H9 (cell line): Measurements from ENCODE around the gene CCNI2. TPM values are rescaled to one million over a fixed set of nuclear protein-coding genes. Genes with fewer than 3 reads are reported as not detected.

Experiments
- DNase-seq: peaks from one replicate; pipeline ENCODE4 v3.0.0-alpha.2; 2017
- H2AFZ ChIP-seq: one replicate; pipeline ENCODE4 v1.6.1; 2013; ENCODE audit warnings: mild to moderate bottlenecking, low read length, control low read depth, moderate library complexity
- H2AK5ac ChIP-seq: 2 replicates; pipeline ENCODE4 v1.6.1; 2013; ENCODE audit warnings: low read length, control low read depth, mixed read lengths; ENCODE audit not compliant: insufficient read length
- H2BK120ac ChIP-seq: one replicate; pipeline ENCODE4 v1.6.1; 2013; ENCODE audit warnings: low read depth, mild to moderate bottlenecking, low read length, control low read depth, inconsistent platforms; ENCODE audit not compliant: poor library complexity, severe bottlenecking
- H2BK12ac ChIP-seq: 2 replicates; pipeline ENCODE4 v1.6.1; 2013; ENCODE audit warnings: low read length, control low read depth, mixed read lengths, low read depth; ENCODE audit not compliant: insufficient read length
- H2BK15ac ChIP-seq: 2 replicates; pipeline ENCODE4 v1.6.1; 2013; ENCODE audit warnings: low read depth, low read length, control low read depth
- H2BK20ac ChIP-seq: one replicate; pipeline ENCODE4 v1.6.1; 2013; ENCODE audit warnings: low read depth, mild to moderate bottlenecking, low read length, control low read depth, inconsistent platforms; ENCODE audit not compliant: poor library complexity, severe bottlenecking
- H2BK5ac ChIP-seq: 2 replicates; pipeline ENCODE4 v1.6.1; 2013; ENCODE audit warnings: low read length, control low read depth, mixed read lengths; ENCODE audit not compliant: insufficient read length
- H3K14ac ChIP-seq: 2 replicates; pipeline ENCODE4 v1.6.1; 2013; ENCODE audit warnings: low read length, control low read depth; ENCODE audit not compliant: insufficient read depth
- H3K18ac ChIP-seq: 2 replicates; pipeline ENCODE4 v1.6.1; 2013; ENCODE audit warnings: low read depth, mild to moderate bottlenecking, mixed read lengths, low read length, control low read depth; ENCODE audit not compliant: insufficient read length
- H3K23ac ChIP-seq: 2 replicates; pipeline ENCODE4 v1.6.1; 2013; ENCODE audit warnings: low read length, control low read depth, mixed read lengths, low read depth; ENCODE audit not compliant: insufficient read length
- H3K23me2 ChIP-seq: 2 replicates; pipeline ENCODE4 v1.6.1; 2013; ENCODE audit warnings: low read depth, mild to moderate bottlenecking, mixed read lengths, low read length, control low read depth; ENCODE audit not compliant: insufficient read length, poor library complexity, severe bottlenecking
- H3K27ac ChIP-seq: 2 replicates; pipeline ENCODE4 v1.5.1; 2013; ENCODE audit warnings: low read length, control low read depth, mixed read lengths, low read depth; ENCODE audit not compliant: insufficient read length
- H3K27me3 ChIP-seq: 2 replicates; pipeline ENCODE4 v1.6.1; 2013; ENCODE audit warnings: low read length, control low read depth, inconsistent platforms; ENCODE audit not compliant: insufficient read depth
- H3K4ac ChIP-seq: 2 replicates; pipeline ENCODE4 v1.6.1; 2013; ENCODE audit warnings: low read depth, mild to moderate bottlenecking, control low read depth, inconsistent platforms, low read length, moderate library complexity
- H3K4me1 ChIP-seq: 2 replicates; pipeline ENCODE4 v1.6.1; 2013; ENCODE audit warnings: low read length, control low read depth, inconsistent platforms; ENCODE audit not compliant: insufficient read depth
- H3K4me2 ChIP-seq: 2 replicates; pipeline ENCODE4 v1.6.1; 2013; ENCODE audit warnings: low read length, control low read depth, mixed read lengths; ENCODE audit not compliant: insufficient read length, insufficient read depth
- H3K56ac ChIP-seq: 2 replicates; pipeline ENCODE4 v1.6.1; 2013; ENCODE audit warnings: low read depth, mild to moderate bottlenecking, mixed read lengths, low read length, control low read depth; ENCODE audit not compliant: insufficient read length
- H3K79me1 ChIP-seq: 2 replicates; pipeline ENCODE4 v1.6.1; 2013; ENCODE audit warnings: low read depth, mild to moderate bottlenecking, moderate library complexity, low read length, control low read depth, inconsistent platforms; ENCODE audit not compliant: insufficient read depth, poor library complexity, severe bottlenecking
- H3K79me2 ChIP-seq: 2 replicates; pipeline ENCODE4 v1.6.1; 2013; ENCODE audit warnings: low read length, control low read depth, inconsistent platforms; ENCODE audit not compliant: insufficient read depth
- H3K9ac ChIP-seq: 2 replicates; pipeline ENCODE4 v1.6.1; 2013; ENCODE audit warnings: low read length, control low read depth, mixed read lengths; ENCODE audit not compliant: insufficient read length; ENCODE audit errors: extremely low read depth
- H3K9me3 ChIP-seq: one replicate; pipeline ENCODE4 v1.6.1; 2013; ENCODE audit warnings: low read depth, low read length, inconsistent platforms; ENCODE audit not compliant: control insufficient read depth
- H3T11ph ChIP-seq: one replicate; pipeline ENCODE4 v1.6.1; 2013; ENCODE audit warnings: mild to moderate bottlenecking, low read length, control low read depth, inconsistent platforms
- H4K20me1 ChIP-seq: one replicate; pipeline ENCODE4 v1.6.1; 2013; ENCODE audit not compliant: control insufficient read depth, insufficient read length, insufficient read depth
- H4K5ac ChIP-seq: 2 replicates; pipeline ENCODE4 v1.6.1; 2013; ENCODE audit warnings: low read depth, mild to moderate bottlenecking, mixed read lengths, low read length, control low read depth; ENCODE audit not compliant: insufficient read length
- H4K8ac ChIP-seq: replicated peaks from 2 replicates; pipeline ENCODE4 v1.6.1; 2013; ENCODE audit warnings: low read length, control low read depth, mixed read lengths, low read depth; ENCODE audit not compliant: insufficient read length
- H4K91ac ChIP-seq: 2 replicates; pipeline ENCODE4 v1.6.1; 2013; ENCODE audit warnings: low read depth, mild to moderate bottlenecking, moderate library complexity, mixed read lengths, low read length, control low read depth; ENCODE audit not compliant: insufficient read length
- H3K27ac Mint-ChIP-seq, 3 experiments: 2 replicates in 2 of 3; 3 replicates in 1 of 3; pipeline ENCODE4 v1.8.0; 2020 to 2021; ENCODE audit warnings: mixed read lengths in 3 of 3, mild to moderate bottlenecking in 1 of 3, moderate library complexity in 1 of 3
- H3K27me3 Mint-ChIP-seq: 2 replicates; pipeline ENCODE4 v1.8.0; 2021; ENCODE audit warnings: low read depth, mild to moderate bottlenecking, moderate library complexity, mixed read lengths
- H3K36me3 Mint-ChIP-seq, 3 experiments: 2 replicates in 2 of 3; 3 replicates in 1 of 3; pipeline ENCODE4 v1.8.0; 2020 to 2021; ENCODE audit warnings: low read depth in 3 of 3, mixed read lengths in 3 of 3; ENCODE audit not compliant: insufficient read depth in 1 of 3
- H3K4me1 Mint-ChIP-seq, 2 experiments: 2 replicates each; pipeline ENCODE4 v1.8.0; 2020; ENCODE audit warnings: mixed read lengths in 2 of 2
- H3K4me3 Mint-ChIP-seq, 2 experiments: 2 replicates in 1 of 2; 3 replicates in 1 of 2; pipeline ENCODE4 v1.8.0; 2020 to 2021; ENCODE audit warnings: mild to moderate bottlenecking in 2 of 2, mixed read lengths in 2 of 2, moderate library complexity in 1 of 2
- H3K9me3 Mint-ChIP-seq, 2 experiments: 2 replicates in 1 of 2; 3 replicates in 1 of 2; pipeline ENCODE4 v1.8.0; 2020; ENCODE audit warnings: mild to moderate bottlenecking in 2 of 2, mixed read lengths in 2 of 2, moderate library complexity in 1 of 2
- CTCF ChIP-seq: fragments of 200-600 bp; sonication (generic); conservative IDR thresholded peaks from 3 replicates; pipeline ENCODE4 v1.8.0; 2021; ENCODE audit warnings: antibody characterized with exemption, mild to moderate bottlenecking
- WGBS: extraction: QIAGEN DNeasy Blood & Tissue Kit; methylation state at CpG from one replicate; pipeline ENCODE4 v1.1.7; 2013; ENCODE audit warnings: missing lambda C conversion rate, low lambda C conversion rate, mixed read lengths; ENCODE audit not compliant: insufficient read length; ENCODE audit errors: extremely low coverage; 5-methylcytosine and 5-hydroxymethylcytosine counted together
- total RNA-seq: library from RNA; stranded (reverse); gene quantifications from 2 replicates; pipeline ENCODE4 v1.2.1, GENCODE V29; 2021

Gene CCNI2
- total RNA-seq, 1 experiment from 2014 or later = 0.57 TPM

GRCh38 chr5:132800545-132800944 lies 53.3 kb downstream of the CCNI2 start:
- Histone ChIP-seq H2BK15ac (no peak overlapping the region), H3K4me1 (no peaks in the 10 kb centered on the region), H3K27ac (no peak overlapping the region), H3K79me2 (no peaks in the 10 kb centered on the region; the same call in 1 of the 2 replicates), H3K18ac (no peak overlapping the region), H3K23ac (no peak overlapping the region), H2BK20ac (no peak overlapping the region), H2AK5ac (no peak overlapping the region), H3K27me3 (no peaks in the 10 kb centered on the region), H2BK120ac (no peak overlapping the region), H3K4ac (no peak overlapping the region), H4K91ac (no peak overlapping the region), H3T11ph (no peak overlapping the region), H4K8ac (no peak overlapping the region), H3K4me2 (no peak overlapping the region), H2AFZ (no peak overlapping the region), H2BK5ac (no peak overlapping the region), H3K14ac (no peak overlapping the region), H3K9me3 (no peaks in the 10 kb centered on the region), H3K79me1 (no peaks in the 10 kb centered on the region), H3K23me2 (no peaks in the 10 kb centered on the region), H2BK12ac (no peak overlapping the region), H4K20me1 (no peaks in the 10 kb centered on the region), H3K56ac (no peak overlapping the region), H3K9ac (no peak overlapping the region), H4K5ac (no peak overlapping the region)
- no CpG with 5 or more reads among the region's 2 CpGs for WGBS
- Mint-ChIP-seq H3K4me3 (no peak overlapping the region), H3K36me3 (no peaks in the 10 kb centered on the region), H3K27me3 (peaks cover 25% of the 10 kb centered on the region), H3K27ac (no peak overlapping the region), H3K4me1 (no peaks in the 10 kb centered on the region), H3K9me3 (no peaks in the 10 kb centered on the region)
- no peak for DNase-seq
- no peak for TF ChIP-seq CTCF
